CD4-positive, alpha-beta T cell (primary cell): Measurements from ENCODE around the gene UIMC1. TPM values are rescaled to one million over a fixed set of nuclear protein-coding genes. Genes with fewer than 3 reads are reported as not detected.

Experiments
- ATAC-seq: fragments of 200-7000 bp; cut with Tn5 transposase; one replicate; pipeline ENCODE4 v1.10.0; 2022; ENCODE audit warnings: mild to moderate bottlenecking; ENCODE audit not compliant: poor library complexity
- CTCF ChIA-PET: fragments of 350-600 bp; sonication (Branson Sonifier 250); formaldehyde crosslinking; loops from one replicate; lab custom pipeline; 2021; ENCODE audit warnings: antibody characterized with exemption, inconsistent platforms; lab: Charles Lee
- POLR2A ChIA-PET: fragments of 350-600 bp; sonication (Branson Sonifier 250); formaldehyde crosslinking; loops from one replicate; lab custom pipeline; 2021; ENCODE audit warnings: antibody characterized with exemption, inconsistent platforms; lab: Charles Lee
- DNase-seq, 14 experiments: peaks; one replicate each; pipeline ENCODE4 v3.0.0-alpha.2; 2013 to 2020; ENCODE audit warnings: mixed read lengths in 2 of 14
- H3K27ac ChIP-seq, 2 donors: one replicate each; pipeline versions ENCODE4 v1.5.1 to v1.7.0; 2013; ENCODE audit warnings: low read length in 2 of 2, low read depth in 1 of 2, mild to moderate bottlenecking in 1 of 2
- H3K27me3 ChIP-seq, 2 experiments: 1 replicate in 1 of 2; 2 replicates in 1 of 2; pipeline versions ENCODE4 v1.6.1 to v1.7.0; 2013; ENCODE audit warnings: low read length in 2 of 2, control low read depth in 1 of 2, mild to moderate bottlenecking in 1 of 2, moderate library complexity in 1 of 2; ENCODE audit not compliant: insufficient read depth in 2 of 2, control insufficient read depth in 1 of 2
- H3K36me3 ChIP-seq: one replicate; pipeline ENCODE4 v1.6.1; 2013; ENCODE audit warnings: low read length, control low read depth; ENCODE audit not compliant: insufficient read depth
- H3K4me1 ChIP-seq: one replicate; pipeline ENCODE4 v1.6.1; 2013; ENCODE audit warnings: low read length, control low read depth; ENCODE audit not compliant: insufficient read depth
- H3K4me3 ChIP-seq: one replicate; pipeline ENCODE4 v1.5.1; 2013; ENCODE audit warnings: mild to moderate bottlenecking, low read length, moderate library complexity
- H3K9me3 ChIP-seq, 2 experiments: 1 replicate in 1 of 2; 2 replicates in 1 of 2; pipeline versions ENCODE4 v1.6.1 to v1.7.0; 2013; ENCODE audit warnings: low read length in 2 of 2, mild to moderate bottlenecking in 2 of 2, control low read depth in 1 of 2, moderate library complexity in 1 of 2; ENCODE audit not compliant: control insufficient read depth in 1 of 2, insufficient read depth in 1 of 2
- H3K27ac Mint-ChIP-seq: one replicate; pipeline ENCODE4 v1.8.0; 2020; ENCODE audit warnings: mixed read lengths
- H3K27me3 Mint-ChIP-seq: one replicate; pipeline ENCODE4 v1.8.0; 2021; ENCODE audit warnings: mixed read lengths
- H3K36me3 Mint-ChIP-seq: one replicate; pipeline ENCODE4 v1.8.0; 2021; ENCODE audit warnings: low read depth, mixed read lengths
- H3K4me1 Mint-ChIP-seq: one replicate; pipeline ENCODE4 v1.8.0; 2021; ENCODE audit warnings: low read depth, mixed read lengths
- H3K4me3 Mint-ChIP-seq: one replicate; pipeline ENCODE4 v1.8.0; 2020; ENCODE audit warnings: mild to moderate bottlenecking, mixed read lengths
- H3K9me3 Mint-ChIP-seq: one replicate; pipeline ENCODE4 v1.8.0; 2020; ENCODE audit warnings: mixed read lengths
- CTCF ChIP-seq: fragments of 200-600 bp; IDR thresholded peaks from one replicate; pipeline ENCODE4 v1.8.0; 2022; ENCODE audit warnings: antibody characterized with exemption, mild to moderate bottlenecking
- intact Hi-C, 2 experiments: fragments of 100-400 bp; cut with DNase I in 1 of 2; cut with micrococcal nuclease in 1 of 2; formaldehyde crosslinking; loops; one replicate each; pipeline versions ENCODE4 v1.15.1 to v1.9.0; 2023 to 2025; cut with DNase I, micrococcal nuclease
- total RNA-seq, 174 experiments: library from RNA in 2 of 174; stranded (reverse) in 2 of 174; gene quantifications; one replicate each; pipeline ENCODE4 v1.2.3 and lab custom pipeline; 2021 to 2026

Gene UIMC1
- total RNA-seq, 2 experiments from 2014 or later = 42.3 to 50.8 TPM

GRCh38 chr5:177045631-177046030 is 39.1 kb upstream of the UIMC1 start:
- no peak for ATAC-seq
- Histone ChIP-seq H3K4me1 (no peaks in the 10 kb centered on the region), H3K27me3 (no peaks in the 10 kb centered on the region), H3K27ac (no peak overlapping the region), H3K36me3 (peaks cover 76% of the 10 kb centered on the region), H3K4me3 (no peak overlapping the region), H3K9me3 (no peaks in the 10 kb centered on the region)
- no peak for TF ChIP-seq CTCF
- Mint-ChIP-seq H3K27me3 (no peaks in the 10 kb centered on the region), H3K4me1 (no peaks in the 10 kb centered on the region), H3K36me3 (peaks cover 87% of the 10 kb centered on the region), H3K9me3 (no peaks in the 10 kb centered on the region), H3K27ac (no peak overlapping the region), H3K4me3 (no peak overlapping the region)
- intact Hi-C loops = no loop called here
- CTCF ChIA-PET = no interaction called here
- POLR2A ChIA-PET = interaction anchor here (0.7 kb wide), 1 partner anchor 28 kb away, joined by 3 read pairs; no protein-coding TSS in a partner anchor
- DNase-seq = no peak

- Histone ChIP-seq H3K4me3 (no peak overlapping the region), H3K9me3 (no peaks in the 10 kb centered on the region), H3K27ac (no peak overlapping the region), H3K4me1 (no peaks in the 10 kb centered on the region), H3K36me3 (peaks cover 73% of the 10 kb centered on the region), H3K27me3 (no peaks in the 10 kb centered on the region)
- H3K36me3 Mint-ChIP-seq = peaks cover 84% of the 10 kb centered on the region
- no peaks in the 10 kb centered on the region for H3K9me3 Mint-ChIP-seq
- no peaks in the 10 kb centered on the region for H3K27me3 Mint-ChIP-seq
- CTCF ChIA-PET = interaction anchor here (1.2 kb wide), 1 partner anchor 27 kb away, joined by 3 read pairs; no protein-coding TSS in a partner anchor
- H3K27ac Mint-ChIP-seq = no peak overlapping the region
- no peak for ATAC-seq
- no peak for TF ChIP-seq CTCF
- DNase-seq = no peak
- intact Hi-C loops = no loop called here
- H3K4me1 Mint-ChIP-seq = no peaks in the 10 kb centered on the region
- no peak overlapping the region for H3K4me3 Mint-ChIP-seq
- POLR2A ChIA-PET = no interaction called here
These were observed 38.1 kb upstream of the UIMC1 start for GRCh38 chr5:177044641-177045040.

GRCh38 chr5:177043958-177044357 is 37.4 kb upstream of the UIMC1 start:
- Histone ChIP-seq H3K36me3 (peaks cover 70% of the 10 kb centered on the region), H3K4me1 (no peaks in the 10 kb centered on the region), H3K27ac (no peak overlapping the region), H3K27me3 (no peaks in the 10 kb centered on the region), H3K9me3 (no peaks in the 10 kb centered on the region), H3K4me3 (no peak overlapping the region)
- Mint-ChIP-seq H3K4me3 (no peak overlapping the region), H3K4me1 (no peaks in the 10 kb centered on the region), H3K9me3 (no peaks in the 10 kb centered on the region), H3K27me3 (no peaks in the 10 kb centered on the region), H3K36me3 (peaks cover 84% of the 10 kb centered on the region), H3K27ac (no peak overlapping the region)
- POLR2A ChIA-PET = no interaction called here
- ATAC-seq = no peak
- intact Hi-C loops = no loop called here
- DNase-seq = no peak
- CTCF ChIA-PET = interaction anchor here (0.7 to 1.2 kb wide), 2 partner anchors 28 to 42 kb away, joined by 3 read pairs; no protein-coding TSS in a partner anchor
- TF ChIP-seq CTCF = no peak
